22Rv1 (cell line): ENCODE results near the gene MCU.
"Not testable (repeated sequence)": the region's sequence is repeated elsewhere in the genome, so short reads cannot be mapped to it uniquely, and the experiment has no call there.

Experiments
- ZFX ChIP-seq: fragments of 450-650 bp; IDR thresholded peaks from 2 replicates; pipeline ENCODE4 v1.6.1; 2017; ENCODE audit warnings: antibody characterized with exemption, borderline replicate concordance
- TF ChIP-seq, protein P1 (sequence below): fragments of 450-650 bp; IDR thresholded peaks from 2 replicates; pipeline ENCODE4 v1.5.1; 2017; ENCODE audit warnings: mild to moderate bottlenecking

- not testable (repeated sequence) for TF ChIP-seq ZFX
- TF ChIP-seq, protein P1, sequence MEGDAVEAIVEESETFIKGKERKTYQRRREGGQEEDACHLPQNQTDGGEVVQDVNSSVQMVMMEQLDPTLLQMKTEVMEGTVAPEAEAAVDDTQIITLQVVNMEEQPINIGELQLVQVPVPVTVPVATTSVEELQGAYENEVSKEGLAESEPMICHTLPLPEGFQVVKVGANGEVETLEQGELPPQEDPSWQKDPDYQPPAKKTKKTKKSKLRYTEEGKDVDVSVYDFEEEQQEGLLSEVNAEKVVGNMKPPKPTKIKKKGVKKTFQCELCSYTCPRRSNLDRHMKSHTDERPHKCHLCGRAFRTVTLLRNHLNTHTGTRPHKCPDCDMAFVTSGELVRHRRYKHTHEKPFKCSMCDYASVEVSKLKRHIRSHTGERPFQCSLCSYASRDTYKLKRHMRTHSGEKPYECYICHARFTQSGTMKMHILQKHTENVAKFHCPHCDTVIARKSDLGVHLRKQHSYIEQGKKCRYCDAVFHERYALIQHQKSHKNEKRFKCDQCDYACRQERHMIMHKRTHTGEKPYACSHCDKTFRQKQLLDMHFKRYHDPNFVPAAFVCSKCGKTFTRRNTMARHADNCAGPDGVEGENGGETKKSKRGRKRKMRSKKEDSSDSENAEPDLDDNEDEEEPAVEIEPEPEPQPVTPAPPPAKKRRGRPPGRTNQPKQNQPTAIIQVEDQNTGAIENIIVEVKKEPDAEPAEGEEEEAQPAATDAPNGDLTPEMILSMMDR, result not testable (repeated sequence)
These were observed 225.9 kb downstream of the MCU start for GRCh38 chr10:72917803-72918332.
